H1 (cell line): Measurements from ENCODE around the gene SIM2. TPM values are rescaled to one million over a fixed set of nuclear protein-coding genes. Genes with fewer than 3 reads are reported as not detected.

Experiments used
- CTCF ChIA-PET: fragments of 300-600 bp; sonication (Branson Sonifier 250); formaldehyde crosslinking; loops from one replicate; lab custom pipeline; 2021; ENCODE audit not compliant: partially characterized antibody; lab: Charles Lee
- POLR2A ChIA-PET: fragments of 300-600 bp; sonication (Branson Sonifier 250); formaldehyde crosslinking; loops from one replicate; lab custom pipeline; 2021; ENCODE audit warnings: inconsistent platforms; ENCODE audit not compliant: partially characterized antibody; lab: Charles Lee
- DNase-seq, 2 experiments: peaks; one replicate each; pipeline versions ENCODE4 v3.0.0 to v3.0.0-alpha.2; 2010 to 2022; ENCODE audit warnings: low spot score in 2 of 2, low read depth in 1 of 2, mixed read lengths in 1 of 2
- FAIRE-seq: peaks from 2 replicates; lab custom pipeline; 2011; peaks lifted over from hg19 to GRCh38; lab: Jason Lieb, UNC
- H2AFZ ChIP-seq: 2 replicates; pipeline ENCODE4 v1.8.1; 2012; ENCODE audit warnings: low read length, inconsistent platforms
- H2AK5ac ChIP-seq: 2 replicates; pipeline ENCODE4 v1.6.1; 2013; ENCODE audit warnings: low read depth, low read length
- H2BK120ac ChIP-seq: replicated peaks from 2 replicates; pipeline ENCODE3; 2013; ENCODE audit warnings: low read depth, low read length, inconsistent platforms
- H2BK12ac ChIP-seq: 2 replicates; pipeline ENCODE4 v1.6.1; 2013; ENCODE audit warnings: low read depth, low read length
- H2BK15ac ChIP-seq: 2 replicates; pipeline ENCODE4 v1.6.1; 2013; ENCODE audit warnings: low read length
- H2BK20ac ChIP-seq: 2 replicates; pipeline ENCODE4 v1.6.1; 2013; ENCODE audit warnings: low read length
- H2BK5ac ChIP-seq: 2 replicates; pipeline ENCODE4 v1.6.1; 2013; ENCODE audit warnings: low read depth, low read length
- H3K14ac ChIP-seq: 2 replicates; pipeline ENCODE4 v1.6.1; 2013; ENCODE audit warnings: inconsistent platforms; ENCODE audit not compliant: insufficient read length
- H3K18ac ChIP-seq: 2 replicates; pipeline ENCODE4 v1.6.1; 2013; ENCODE audit warnings: low read length; ENCODE audit errors: extremely low read depth
- H3K23ac ChIP-seq: 2 replicates; pipeline ENCODE4 v1.6.1; 2013; ENCODE audit warnings: inconsistent platforms; ENCODE audit not compliant: insufficient read length
- H3K23me2 ChIP-seq: 2 replicates; pipeline ENCODE4 v1.6.1; 2013; ENCODE audit warnings: low read depth, low read length
- H3K27ac ChIP-seq: 2 replicates; pipeline ENCODE4 v1.6.1; 2011; ENCODE audit warnings: low read depth, low read length, inconsistent platforms
- H3K27me3 ChIP-seq, 4 experiments: replicated peaks in 1 of 4; 1 replicate in 1 of 4; 2 replicates in 3 of 4; pipeline versions ENCODE4 v1.6.1 to v1.8.1; 2011 to 2013; ENCODE audit warnings: low read length in 3 of 4, mild to moderate bottlenecking in 3 of 4, inconsistent platforms in 2 of 4, mixed read lengths in 2 of 4, moderate library complexity in 1 of 4; ENCODE audit not compliant: control insufficient read depth in 3 of 4, insufficient read depth in 3 of 4; ENCODE audit errors: extremely low read depth in 1 of 4
- H3K36me3 ChIP-seq, 4 experiments: 2 replicates each; pipeline versions ENCODE4 v1.6.1 to v1.8.1; 2011 to 2013; ENCODE audit warnings: mild to moderate bottlenecking in 4 of 4, low read length in 3 of 4, moderate library complexity in 2 of 4, control low read depth in 1 of 4, inconsistent platforms in 1 of 4; ENCODE audit not compliant: insufficient read depth in 4 of 4, control insufficient read depth in 2 of 4
- H3K4ac ChIP-seq: replicated peaks from 2 replicates; pipeline ENCODE3; 2013; ENCODE audit warnings: low read length, low read depth, mixed read lengths, inconsistent platforms; ENCODE audit not compliant: insufficient read length
- H3K4me1 ChIP-seq, 4 experiments: replicated peaks in 1 of 4; 1 replicate in 1 of 4; 2 replicates in 3 of 4; pipeline versions ENCODE4 v1.6.1 to v1.8.1; 2011 to 2013; ENCODE audit warnings: low read length in 3 of 4, inconsistent platforms in 2 of 4, mixed read lengths in 1 of 4; ENCODE audit not compliant: insufficient read depth in 4 of 4, control insufficient read depth in 3 of 4
- H3K4me2 ChIP-seq, 2 experiments: 2 replicates each; pipeline versions ENCODE4 v1.6.1 to v1.8.1; 2011 to 2013; ENCODE audit warnings: low read depth in 2 of 2, low read length in 2 of 2, control low read depth in 1 of 2, inconsistent platforms in 1 of 2, mild to moderate bottlenecking in 1 of 2; ENCODE audit not compliant: insufficient read depth in 1 of 2
- H3K4me3 ChIP-seq, 4 experiments: fragments of 200-600, 300-600 bp in 1 of 4; sonication (generic), shearing (Covaris generic), sonication (Bioruptor Twin) in 1 of 4; 2 replicates each; pipeline versions ENCODE4 v1.5.1 to v1.8.1; 2011 to 2016; ENCODE audit warnings: low read length in 4 of 4, low read depth in 3 of 4, control low read depth in 2 of 4, inconsistent platforms in 2 of 4, mild to moderate bottlenecking in 2 of 4, mixed read lengths in 1 of 4, moderate library complexity in 1 of 4; ENCODE audit not compliant: insufficient read depth in 2 of 4; ENCODE audit errors: extremely low read depth in 1 of 4
- H3K56ac ChIP-seq: replicated peaks from 2 replicates; pipeline ENCODE3; 2013; ENCODE audit warnings: low read depth, mild to moderate bottlenecking, mixed read lengths, low read length, inconsistent platforms; ENCODE audit not compliant: insufficient read length
- H3K79me1 ChIP-seq: 2 replicates; pipeline ENCODE4 v1.6.1; 2013; ENCODE audit warnings: low read depth, low read length, control low read depth
- H3K79me2 ChIP-seq, 2 experiments: 2 replicates each; pipeline versions ENCODE4 v1.6.1 to v1.8.1; 2012 to 2013; ENCODE audit warnings: low read length in 2 of 2, mild to moderate bottlenecking in 2 of 2, inconsistent platforms in 1 of 2; ENCODE audit not compliant: insufficient read depth in 2 of 2, control insufficient read depth in 1 of 2
- H3K9ac ChIP-seq, 4 experiments: replicated peaks in 1 of 4; 1 replicate in 1 of 4; 2 replicates in 3 of 4; pipeline versions ENCODE4 v1.6.1 to v1.8.1; 2011 to 2013; ENCODE audit warnings: low read depth in 3 of 4, low read length in 3 of 4, control low read depth in 2 of 4, mild to moderate bottlenecking in 2 of 4, moderate library complexity in 2 of 4, inconsistent platforms in 1 of 4; ENCODE audit errors: extremely low read depth in 1 of 4
- H3K9me3 ChIP-seq, 2 experiments: 2 replicates each; pipeline versions ENCODE4 v1.6.1 to v1.8.1; 2012 to 2013; ENCODE audit warnings: mild to moderate bottlenecking in 2 of 2, moderate library complexity in 2 of 2, control low read depth in 1 of 2, inconsistent platforms in 1 of 2, low read depth in 1 of 2, low read length in 1 of 2, mixed read lengths in 1 of 2; ENCODE audit not compliant: insufficient read depth in 2 of 2
- H4K20me1 ChIP-seq, 2 experiments: replicated peaks in 1 of 2; 2 replicates each; pipeline versions ENCODE3 to v1.8.1; 2011 to 2013; ENCODE audit warnings: inconsistent platforms in 2 of 2, low read length in 2 of 2, mild to moderate bottlenecking in 1 of 2; ENCODE audit not compliant: insufficient read depth in 2 of 2, control insufficient read depth in 1 of 2
- H4K5ac ChIP-seq: 2 replicates; pipeline ENCODE4 v1.6.1; 2013; ENCODE audit warnings: low read length, low read depth, mixed read lengths, inconsistent platforms; ENCODE audit not compliant: insufficient read length
- H4K8ac ChIP-seq: 2 replicates; pipeline ENCODE4 v1.8.0; 2013; ENCODE audit warnings: mild to moderate bottlenecking, moderate library complexity, low read length, inconsistent platforms; ENCODE audit not compliant: insufficient read depth; ENCODE audit errors: extremely low read depth
- H4K91ac ChIP-seq: replicated peaks from 2 replicates; pipeline ENCODE3; 2013; ENCODE audit warnings: low read length, mixed read lengths, inconsistent platforms; ENCODE audit not compliant: insufficient read length
- SIN3A ChIP-seq, 2 experiments: IDR thresholded peaks in 1 of 2; conservative IDR thresholded peaks in 1 of 2; 2 replicates each; pipeline ENCODE4 v1.6.1; 2011 to 2012; ENCODE audit warnings: low read length in 2 of 2, improper control_type of control experiment in 1 of 2, low read depth in 1 of 2, mild to moderate bottlenecking in 1 of 2
- SRF ChIP-seq: IDR thresholded peaks from 2 replicates; pipeline ENCODE4 v1.6.1; 2011; ENCODE audit warnings: mild to moderate bottlenecking, low read depth, low read length, moderate library complexity
- WGBS, 2 experiments: shearing (Covaris generic) in 1 of 2; methylation state at CpG; one replicate each; pipeline versions ENCODE4 v1.1.6 to v1.1.7; 2013 to 2015; ENCODE audit warnings: low lambda C conversion rate in 2 of 2, mixed read lengths in 2 of 2, inconsistent platforms in 1 of 2, low coverage in 1 of 2, missing lambda C conversion rate in 1 of 2; ENCODE audit not compliant: insufficient replicate concordance in 2 of 2, insufficient coverage in 1 of 2, insufficient read length in 1 of 2; ENCODE audit errors: extremely low coverage in 1 of 2, missing lambda C conversion rate in 1 of 2; 5-methylcytosine and 5-hydroxymethylcytosine counted together
- polyA plus RNA-seq, 7 experiments: library from polyadenylated mRNA; depleted of rRNA in 3 of 7; stranded (reverse) in 5 of 7; unstranded in 2 of 7; fragments of >200 nt in 5 of 7; fragments of 200-250 nt in 2 of 7; gene quantifications; 1 replicate in 5 of 7; 2 replicates in 1 of 7; 4 replicates in 1 of 7; pipeline versions ENCODE4 v1.2.1 to v1.2.3, GENCODE V29; 2011 to 2013; ENCODE audit warnings: missing spikeins in 2 of 7, mixed read lengths in 2 of 7
- total RNA-seq: library from RNA; stranded (reverse); fragmentation: NEBNext Ultra II Directional; extraction: Animal tissue kit (Norgen Biotek cat#: 25700); gene quantifications from 2 replicates; pipeline ENCODE4 v1.2.1, GENCODE V29; 2021

SIM2 gene
- total and polyA plus RNA-seq, 2 of the 8 experiments (the other 6 are each of a cell fraction or from before 2014, with no cell fraction given): 0.05 to 0.26 TPM

GRCh38 chr21:36725793-36726386 is 27.0 kb downstream of the SIM2 start:
- H3K4me1 ChIP-seq: no peaks in the 10 kb centered on the region
- H3K79me2 ChIP-seq: no peaks in the 10 kb centered on the region
- ChIA-PET CTCF (interaction anchor here (0.7 to 4.3 kb wide), 6 partner anchors 10 to 192 kb away, joined by 3 to 15 read pairs (median 4); no protein-coding TSS in a partner anchor), POLR2A (no interaction called here)
- no peak overlapping the region for H3K23ac ChIP-seq
- H4K5ac ChIP-seq: no peak overlapping the region
- peak overlapping the region; percentile 53; the same call in 1 of the 2 replicates for H4K8ac ChIP-seq
- H3K27ac ChIP-seq: no peak overlapping the region
- H2BK5ac ChIP-seq: no peak overlapping the region
- no peaks in the 10 kb centered on the region for H3K36me3 ChIP-seq
- H3K79me1 ChIP-seq: no peaks in the 10 kb centered on the region
- H4K91ac ChIP-seq: no peak overlapping the region
- H3K4ac ChIP-seq: no peak overlapping the region
- FAIRE-seq: no peak
- H3K14ac ChIP-seq: no peak overlapping the region
- H4K20me1 ChIP-seq: no peaks in the 10 kb centered on the region
- H3K4me3 ChIP-seq: no peak overlapping the region
- H3K9me3 ChIP-seq: no peaks in the 10 kb centered on the region
- H2BK12ac ChIP-seq: no peak overlapping the region
- TF ChIP-seq SRF: no peak
- TF ChIP-seq SIN3A (conservative IDR thresholded peaks at IDR 0.05 in 1 of 2, IDR thresholded peaks at IDR 0.05 in 1 of 2; ENCODE audit: low read depth in 1 of 2, low read length in 2 of 2): no peak
- no peak overlapping the region for H2BK20ac ChIP-seq
- DNase-seq: no peak
- WGBS, 2 experiments: 92% methylated on average over 12 of the region's 12 CpGs; no CpG with 5 or more reads in 1 of the 2 experiments
- H3K27me3 ChIP-seq: no peaks in the 10 kb centered on the region
- peak overlapping the region; percentile 74; the same call in 1 of the 2 replicates for H2BK15ac ChIP-seq
- no peak overlapping the region for H2AK5ac ChIP-seq
- H2AFZ ChIP-seq: no peak overlapping the region
- H3K4me2 ChIP-seq: no peak overlapping the region
- H2BK120ac ChIP-seq: no peak overlapping the region
- H3K18ac ChIP-seq: no peak overlapping the region
- no peak overlapping the region for H3K56ac ChIP-seq
- no peak overlapping the region; a peak in 1 of 7 replicates for H3K9ac ChIP-seq
- H3K23me2 ChIP-seq: no peaks in the 10 kb centered on the region
